Caco-2 (cell line): ENCODE results near the gene TFRC. TPM values are rescaled to one million over a fixed set of nuclear protein-coding genes. Genes with fewer than 3 reads are reported as not detected.
"Not testable (repeated sequence)": the region's sequence is repeated elsewhere in the genome, so short reads cannot be mapped to it uniquely, and the experiment has no call there.

Source experiments
- BruUV-seq: library from RNA; stranded (reverse); fragments of 400-500 nt; replicated peaks from 2 replicates; lab custom pipeline; 2021; lab: Mats Ljungman, UMichigan
- CTCF ChIA-PET: fragments of 300-600 bp; sonication (Branson Sonifier 250); formaldehyde crosslinking; loops from one replicate; lab custom pipeline; 2022; ENCODE audit warnings: antibody characterized with exemption; lab: Charles Lee
- POLR2A ChIA-PET: fragments of 300-600 bp; sonication (Branson Sonifier 250); formaldehyde crosslinking; loops from one replicate; lab custom pipeline; 2022; ENCODE audit warnings: antibody characterized with exemption; lab: Charles Lee
- DNase-seq, 2 experiments: peaks; one replicate each; pipeline versions ENCODE4 v3.0.0 to v3.0.0-alpha.2; 2020 to 2022
- H3K27me3 ChIP-seq: replicated peaks from 2 replicates; pipeline ENCODE4 v1.6.0; 2011; ENCODE audit warnings: low read length; ENCODE audit not compliant: control insufficient read depth, insufficient read depth
- H3K36me3 ChIP-seq: 2 replicates; pipeline ENCODE4 v1.5.1; 2011; ENCODE audit warnings: low read length; ENCODE audit not compliant: control insufficient read depth, insufficient read depth
- H3K4me1 ChIP-seq: fragments of 250-450 bp; sonication (Bioruptor Pico); 2 replicates; pipeline ENCODE4 v1.5.1; 2020; ENCODE audit warnings: mild to moderate bottlenecking
- H3K4me3 ChIP-seq: 2 replicates; pipeline ENCODE4 v1.5.1; 2011; ENCODE audit warnings: low read depth, mild to moderate bottlenecking, control low read depth, low read length
- H3K9me3 ChIP-seq: fragments of 250-450 bp; sonication (Bioruptor Pico); 2 replicates; pipeline ENCODE4 v1.5.1; 2020; ENCODE audit warnings: mild to moderate bottlenecking, moderate library complexity
- H3K27ac Mint-ChIP-seq: one replicate; pipeline ENCODE4 v1.8.0; 2022; ENCODE audit warnings: mixed read lengths; ENCODE audit not compliant: unreplicated experiment
- H3K27me3 Mint-ChIP-seq: one replicate; pipeline ENCODE4 v1.8.0; 2022; ENCODE audit warnings: mixed read lengths; ENCODE audit not compliant: insufficient read depth, unreplicated experiment
- H3K36me3 Mint-ChIP-seq: one replicate; pipeline ENCODE4 v1.8.0; 2022; ENCODE audit warnings: mild to moderate bottlenecking, mixed read lengths; ENCODE audit not compliant: insufficient read depth, unreplicated experiment
- H3K4me1 Mint-ChIP-seq: one replicate; pipeline ENCODE4 v1.8.0; 2022; ENCODE audit warnings: low read depth, mixed read lengths; ENCODE audit not compliant: unreplicated experiment
- H3K4me3 Mint-ChIP-seq: one replicate; pipeline ENCODE4 v1.8.0; 2022; ENCODE audit warnings: mild to moderate bottlenecking, moderate library complexity, mixed read lengths; ENCODE audit not compliant: unreplicated experiment
- H3K9me3 Mint-ChIP-seq: one replicate; pipeline ENCODE4 v1.8.0; 2022; ENCODE audit warnings: mixed read lengths; ENCODE audit not compliant: unreplicated experiment
- CTCF ChIP-seq, 2 experiments: fragments of 200-600 bp in 1 of 2; IDR thresholded peaks; 1 replicate in 1 of 2; 2 replicates in 1 of 2; pipeline versions ENCODE4 v1.5.1 to v1.8.0; 2011 to 2022; ENCODE audit warnings: antibody characterized with exemption in 1 of 2, control low read depth in 1 of 2, inconsistent platforms in 1 of 2, low read depth in 1 of 2, low read length in 1 of 2, mild to moderate bottlenecking in 1 of 2, moderate library complexity in 1 of 2; ENCODE audit not compliant: insufficient read depth in 1 of 2, severe bottlenecking in 1 of 2, unreplicated experiment in 1 of 2
- intact Hi-C: fragments of 100-400 bp; cut with micrococcal nuclease; formaldehyde crosslinking; loops from one replicate; pipeline ENCODE4 v1.10.0; 2022; ENCODE audit not compliant: unreplicated experiment
- total RNA-seq: library from RNA; stranded (reverse); gene quantifications from 2 replicates; pipeline ENCODE4 v1.2.3, GENCODE V29; 2022

Gene TFRC
- total RNA-seq, 1 experiment from 2014 or later: 267 TPM

GRCh38 chr3:196108075-196108743 is 26.3 kb upstream of the TFRC start:
- CTCF ChIA-PET: interaction anchor here (0.7 kb wide), 1 partner anchor 13 kb away, joined by 3 read pairs; no protein-coding TSS in a partner anchor
- H3K36me3 Mint-ChIP-seq: peaks cover 8% of the 10 kb centered on the region
- H3K27me3 Mint-ChIP-seq: no peaks in the 10 kb centered on the region
- Histone ChIP-seq H3K27me3 (no peaks in the 10 kb centered on the region), H3K4me1 (peaks cover 8% of the 10 kb centered on the region), H3K9me3 (no peaks in the 10 kb centered on the region), H3K36me3 (no peaks in the 10 kb centered on the region), H3K4me3 (no peak overlapping the region)
- peak overlapping the region; percentile 67 for H3K27ac Mint-ChIP-seq
- no peak for TF ChIP-seq CTCF (IDR thresholded peaks at IDR 0.05; ENCODE audit: insufficient read depth in 1 of 2, low read depth in 1 of 2, low read length in 1 of 2, severe bottlenecking in 1 of 2, unreplicated experiment in 1 of 2)
- no peaks in the 10 kb centered on the region for H3K9me3 Mint-ChIP-seq
- no TSS peak for BruUV-seq
- H3K4me1 Mint-ChIP-seq: peaks cover 9% of the 10 kb centered on the region
- intact Hi-C loops: no loop called here
- H3K4me3 Mint-ChIP-seq: no peak overlapping the region
- peak; percentile 61 to 82 for DNase-seq
- POLR2A ChIA-PET: no interaction called here

GRCh38 chr3:196104707-196105106 is 22.8 kb upstream of the TFRC start:
- H3K4me3 Mint-ChIP-seq, H3K4me1 ChIP-seq, H3K9me3 Mint-ChIP-seq, H3K9me3 ChIP-seq, H3K27ac Mint-ChIP-seq, DNase-seq, H3K4me3 ChIP-seq, H3K36me3 Mint-ChIP-seq, POLR2A ChIA-PET, CTCF ChIA-PET, H3K27me3 ChIP-seq, intact Hi-C loops, BruUV-seq, H3K27me3 Mint-ChIP-seq, H3K4me1 Mint-ChIP-seq, H3K36me3 ChIP-seq: not testable (repeated sequence)

GRCh38 chr3:196098365-196098980 is 16.6 kb upstream of the TFRC start:
- H3K27me3 Mint-ChIP-seq, H3K9me3 ChIP-seq, DNase-seq, BruUV-seq, H3K9me3 Mint-ChIP-seq, CTCF ChIA-PET, H3K4me1 Mint-ChIP-seq, intact Hi-C loops, H3K4me3 Mint-ChIP-seq, H3K4me3 ChIP-seq, H3K36me3 ChIP-seq, H3K27ac Mint-ChIP-seq, H3K36me3 Mint-ChIP-seq, H3K27me3 ChIP-seq, H3K4me1 ChIP-seq: not testable (repeated sequence)
- POLR2A ChIA-PET: interaction anchor here (0.7 kb wide), 1 partner anchor 354 kb away, joined by 5 read pairs; no protein-coding TSS in a partner anchor

DNA sequence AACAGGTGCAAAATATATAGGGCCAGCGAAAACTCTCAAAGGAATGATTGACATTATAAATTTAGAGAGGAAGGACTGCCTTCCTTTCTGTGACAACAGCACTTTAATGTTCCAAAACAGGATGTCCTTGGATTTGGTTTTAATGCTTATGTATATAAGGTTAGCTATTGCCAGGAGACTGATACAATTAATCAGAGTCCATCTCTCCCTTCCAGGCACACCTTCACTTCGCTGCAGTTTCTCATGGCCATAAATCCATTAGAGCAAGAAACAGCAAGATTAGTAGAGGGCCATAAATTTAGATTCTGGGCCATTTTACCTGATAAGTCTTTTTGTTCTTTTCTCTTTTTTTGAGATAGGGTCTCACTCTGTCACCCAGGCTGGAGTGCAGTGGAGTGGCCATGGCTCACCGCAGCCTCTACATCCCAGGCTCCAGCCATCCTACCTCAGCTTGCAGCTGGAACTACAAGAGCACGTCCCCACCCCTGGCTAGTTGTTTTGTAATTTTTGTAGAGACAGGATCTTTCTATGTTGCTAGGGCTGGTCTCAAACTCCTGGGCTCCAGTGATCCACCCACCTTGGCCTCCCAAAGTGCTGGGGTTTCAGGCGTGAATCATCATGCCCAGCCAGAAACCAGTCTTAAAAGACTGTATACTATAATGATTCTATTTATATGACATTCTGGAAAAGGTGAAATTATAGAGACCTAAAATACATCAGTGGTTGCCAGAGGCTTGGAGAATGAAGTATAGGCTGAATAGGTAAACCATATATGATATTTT is 15.7 kb upstream of the TFRC start:
- CTCF ChIA-PET: no interaction called here
- intact Hi-C loops: no loop called here
- H3K27me3 ChIP-seq: no peaks in the 10 kb centered on the region
- TF ChIP-seq CTCF (IDR thresholded peaks at IDR 0.05; ENCODE audit: insufficient read depth in 1 of 2, low read depth in 1 of 2, low read length in 1 of 2, severe bottlenecking in 1 of 2, unreplicated experiment in 1 of 2): no peak
- Mint-ChIP-seq H3K27ac (no peak overlapping the region), H3K27me3 (no peaks in the 10 kb centered on the region), H3K4me1 (no peaks in the 10 kb centered on the region), H3K36me3 (no peaks in the 10 kb centered on the region), H3K9me3 (no peaks in the 10 kb centered on the region), H3K4me3 (no peak overlapping the region)
- no peaks in the 10 kb centered on the region for H3K4me1 ChIP-seq
- no TSS peak for BruUV-seq
- DNase-seq: no peak
- no peak overlapping the region for H3K4me3 ChIP-seq
- POLR2A ChIA-PET: no interaction called here
- H3K36me3 ChIP-seq: no peaks in the 10 kb centered on the region
- no peaks in the 10 kb centered on the region for H3K9me3 ChIP-seq
